Measurements from ENCODE around the gene RAP1GAP. TPM values are rescaled to one million over a fixed set of nuclear protein-coding genes. Genes with fewer than 3 reads are reported as not detected.

RAP1GAP gene
- total and polyA plus RNA-seq, 9 of the 15 experiments (the other 6 are each of a cell fraction or from before 2014, with no cell fraction given), result 0.29 to 30.2 (median 19.2) TPM

GRCh38 chr1:21607549-21608529 is 61.3 kb downstream of the RAP1GAP start (continued):
- TF ChIP-seq MYC (IDR thresholded peaks at IDR 0.05; ENCODE audit: low read depth, low read length) (peak; percentile 69; the same call in 1 of the 2 replicates), MYC (CRISPR knock-in tag; IDR thresholded peaks at IDR 0.05; ENCODE audit: borderline replicate concordance, low read depth) (no peak), THRB (CRISPR knock-in tag; conservative IDR thresholded peaks at IDR 0.05) (peak; percentile 70; the same call in 1 of the 2 replicates), SMAD1 (IDR thresholded peaks at IDR 0.05; ENCODE audit: low read depth, low read length, partially characterized antibody) (no peak), BRF1 (IDR thresholded peaks at IDR 0.05; ENCODE audit: borderline replicate concordance, extremely low read depth, insufficient read length) (no peak), PCBP2 (IDR thresholded peaks at IDR 0.05; ENCODE audit: low read depth, low read length, poor library complexity, severe bottlenecking) (no peak), STAT5A (IDR thresholded peaks at IDR 0.05; ENCODE audit: borderline replicate concordance, low read length) (no peak), CC2D1A (IDR thresholded peaks at IDR 0.05) (no peak), POLR3A (IDR thresholded peaks at IDR 0.05; ENCODE audit: borderline replicate concordance, extremely low read depth, insufficient read depth, insufficient read length) (no peak), DNMT1 (IDR thresholded peaks at IDR 0.05) (no peak), GATA2 (CRISPR knock-in tag; IDR thresholded peaks at IDR 0.05) (no peak), CBX2 (IDR thresholded peaks at IDR 0.05; ENCODE audit: insufficient read depth, low read length, poor library complexity, severe bottlenecking) (no peak), ZNF696 (CRISPR knock-in tag; conservative IDR thresholded peaks at IDR 0.05) (no peak), ZSCAN32 (CRISPR knock-in tag; IDR thresholded peaks at IDR 0.05) (no peak), ZNF551 (CRISPR knock-in tag; IDR thresholded peaks at IDR 0.05) (no peak), RBM25 (IDR thresholded peaks at IDR 0.05; ENCODE audit: low read depth, low read length, severe bottlenecking) (no peak), SUPT5H (IDR thresholded peaks at IDR 0.05) (peak; percentile 77), ZNF717 (CRISPR knock-in tag; IDR thresholded peaks at IDR 0.05) (no peak), GABPB2 (CRISPR knock-in tag; conservative IDR thresholded peaks at IDR 0.05) (no peak), KDM4B (IDR thresholded peaks at IDR 0.05; ENCODE audit: borderline replicate concordance in 2 of 2, low read depth in 1 of 2) (0 out of 4 replicates have a peak, but pooled peaks of 1 of the 2 experiments have one; percentile 5), ZNF24 (IDR thresholded peaks at IDR 0.05) (no peak), ETS2 (tag; IDR thresholded peaks at IDR 0.05; ENCODE audit: borderline replicate concordance, poor library complexity, severe bottlenecking) (no peak), OTX1 (CRISPR knock-in tag; IDR thresholded peaks at IDR 0.05) (peak; percentile 76; the same call in 1 of the 2 replicates), BCOR (IDR thresholded peaks at IDR 0.05) (no peak), GATAD2B (IDR thresholded peaks at IDR 0.05; ENCODE audit: borderline replicate concordance) (no peak), ZNF324 (CRISPR knock-in tag; IDR thresholded peaks at IDR 0.05) (no peak), ZNF121 (CRISPR knock-in tag; conservative IDR thresholded peaks at IDR 0.05) (no peak), MLLT1 (IDR thresholded peaks at IDR 0.05) (no peak)

All from K562 (cell line).